ENCODE data around the gene SLC8A1. TPM values are rescaled to one million over a fixed set of nuclear protein-coding genes. Genes with fewer than 3 reads are reported as not detected.
A peak's percentile ranks its signal among the peaks of the same experiment; 100 is the strongest.

The SLC8A1 gene
- total RNA-seq, 1 donor from 2014 or later, result 0.13 TPM

DNA sequence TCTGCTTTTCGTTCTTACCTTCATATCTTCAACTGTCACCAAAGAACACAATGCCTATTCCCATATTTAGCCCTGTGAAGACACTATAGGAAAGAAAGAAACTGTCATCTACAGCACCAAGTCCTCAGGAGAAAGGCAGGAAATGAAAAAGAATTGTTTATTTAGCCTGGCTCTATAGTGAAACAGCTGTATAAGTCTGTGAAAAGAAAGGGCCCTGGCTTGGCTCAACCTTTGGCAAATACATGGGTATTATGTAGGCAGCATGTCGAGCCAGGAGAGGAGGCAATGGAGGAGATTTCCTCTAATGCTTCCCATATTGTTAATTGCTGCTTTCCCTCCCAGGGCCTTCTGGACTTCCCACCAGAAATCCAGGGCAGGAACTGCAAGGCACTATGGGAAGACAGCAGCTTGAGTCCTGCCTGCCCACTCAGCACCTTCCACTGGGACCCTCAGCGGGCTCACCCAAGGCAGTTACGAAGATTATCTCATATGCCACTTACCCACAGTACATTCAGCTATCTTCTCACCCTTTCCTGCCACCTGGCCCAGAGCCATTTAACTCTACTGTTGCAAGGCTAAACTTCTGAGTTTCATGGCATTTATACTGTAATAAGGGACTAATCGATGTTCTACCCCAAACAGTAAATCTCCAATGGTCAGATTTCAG, 30.1 kb downstream of the SLC8A1 start:
- DNase-seq (ENCODE audit: low read depth in 2 of 2), result peak in 1 of 2 donors; percentile 37

GRCh38 chr2:40420478-40420877, 31.4 kb downstream of the SLC8A1 start:
- DNase-seq (ENCODE audit: low read depth in 2 of 2), result no peak

GRCh38 chr2:40419364-40419762, 32.5 kb downstream of the SLC8A1 start:
- no peak for DNase-seq (ENCODE audit: low read depth in 2 of 2)

DNA sequence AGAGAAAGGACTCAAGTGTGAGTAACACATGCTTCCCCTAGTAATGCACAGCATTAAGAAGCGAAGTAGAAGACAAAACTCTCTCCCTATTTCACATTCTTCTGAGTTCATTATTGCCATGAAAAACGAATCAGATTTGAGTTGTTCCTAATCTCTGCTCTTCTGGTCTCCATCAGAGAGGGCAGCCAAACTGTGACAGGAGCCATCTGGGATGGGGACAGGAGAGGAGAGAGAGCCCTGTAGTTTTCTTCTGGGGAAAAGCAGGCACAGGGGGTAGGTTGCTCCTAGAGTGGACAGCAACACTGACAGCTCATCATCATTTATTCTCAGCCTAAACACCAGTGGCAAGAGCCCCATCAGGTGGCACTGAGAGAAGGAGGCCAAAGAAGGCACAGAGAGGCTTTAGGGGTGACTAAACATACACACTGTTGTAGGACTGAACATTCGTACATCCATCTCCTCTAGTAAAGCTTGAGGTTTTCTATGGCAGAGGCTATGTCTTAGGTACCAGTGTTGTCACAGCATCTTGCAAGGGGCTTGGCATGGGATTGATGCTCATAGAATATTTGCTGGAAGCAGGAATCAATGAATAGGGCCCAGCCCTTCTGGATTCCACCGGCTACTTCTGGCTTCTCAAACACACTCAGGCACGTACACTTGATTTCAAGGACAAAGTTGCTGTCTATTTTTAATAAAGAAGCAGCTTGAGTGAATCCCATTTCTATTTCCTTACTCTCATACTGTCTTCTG, 33.1 kb downstream of the SLC8A1 start:
- no peak for DNase-seq (ENCODE audit: low read depth in 2 of 2)

DNA sequence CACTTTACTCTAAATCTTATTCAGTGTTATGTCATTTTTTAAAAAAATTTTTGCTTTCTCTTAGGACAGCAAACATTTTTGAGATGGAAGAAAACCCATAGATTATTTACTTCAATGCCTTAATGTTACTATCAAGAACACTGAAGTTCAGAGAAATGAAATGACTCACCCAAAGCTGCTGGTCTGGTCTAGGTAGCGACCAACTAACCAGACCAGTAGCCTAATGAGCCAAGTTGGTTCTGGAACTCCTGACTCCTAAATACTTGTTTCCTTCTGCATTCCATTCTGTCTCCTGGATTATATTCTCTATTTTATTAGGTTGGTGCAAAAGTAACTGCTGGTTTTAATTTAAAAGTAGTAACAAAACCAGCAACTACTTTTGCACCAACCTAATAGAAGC, 35.4 kb downstream of the SLC8A1 start:
- no peak for DNase-seq (ENCODE audit: low read depth in 2 of 2)

DNA sequence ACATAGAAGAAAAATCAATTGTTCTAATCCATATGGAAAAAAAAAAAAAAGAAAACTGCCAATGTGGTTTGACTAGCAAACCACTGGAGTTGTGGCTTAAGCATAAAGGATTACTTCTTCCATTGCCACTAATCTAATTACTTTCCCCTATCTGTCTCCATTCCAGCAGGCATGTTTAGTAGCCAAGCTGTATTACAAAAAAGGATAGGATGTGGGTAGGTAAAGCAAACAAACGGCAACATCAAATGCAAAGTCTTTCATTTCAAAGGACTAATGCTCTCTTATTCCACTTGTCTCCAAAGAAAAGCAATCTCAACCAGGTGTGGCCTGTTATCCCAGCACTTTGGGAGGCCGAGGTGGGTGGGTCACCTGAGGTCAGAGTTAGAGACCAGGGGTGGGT, 36.5 kb downstream of the SLC8A1 start:
- no peak for DNase-seq (ENCODE audit: low read depth in 2 of 2)

GRCh38 chr2:40412456-40412855, 39.4 kb downstream of the SLC8A1 start:
- DNase-seq (ENCODE audit: low read depth in 2 of 2), result no peak

DNA sequence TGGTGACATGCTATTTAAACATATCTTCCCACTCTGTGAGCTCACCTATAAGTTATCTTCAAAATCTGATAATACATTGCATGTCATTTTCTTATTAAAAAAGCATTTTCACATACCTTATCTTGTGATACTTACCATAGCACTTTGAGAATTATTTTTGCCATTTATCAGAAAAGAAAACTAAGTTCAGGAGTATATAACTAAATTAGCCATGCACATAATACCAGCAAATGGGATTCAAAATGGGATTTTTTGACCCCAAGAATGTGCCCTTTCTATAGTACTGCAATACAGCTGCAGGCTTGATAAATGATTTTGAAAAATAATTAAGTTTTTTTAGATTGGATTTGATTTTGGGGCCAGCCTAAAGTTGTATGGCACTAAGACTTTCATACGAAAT, 41.2 kb downstream of the SLC8A1 start:
- no peak for DNase-seq (ENCODE audit: low read depth in 2 of 2)

GRCh38 chr2:40409734-40410133, 42.2 kb downstream of the SLC8A1 start:
- DNase-seq (ENCODE audit: low read depth in 2 of 2), result no peak

DNA sequence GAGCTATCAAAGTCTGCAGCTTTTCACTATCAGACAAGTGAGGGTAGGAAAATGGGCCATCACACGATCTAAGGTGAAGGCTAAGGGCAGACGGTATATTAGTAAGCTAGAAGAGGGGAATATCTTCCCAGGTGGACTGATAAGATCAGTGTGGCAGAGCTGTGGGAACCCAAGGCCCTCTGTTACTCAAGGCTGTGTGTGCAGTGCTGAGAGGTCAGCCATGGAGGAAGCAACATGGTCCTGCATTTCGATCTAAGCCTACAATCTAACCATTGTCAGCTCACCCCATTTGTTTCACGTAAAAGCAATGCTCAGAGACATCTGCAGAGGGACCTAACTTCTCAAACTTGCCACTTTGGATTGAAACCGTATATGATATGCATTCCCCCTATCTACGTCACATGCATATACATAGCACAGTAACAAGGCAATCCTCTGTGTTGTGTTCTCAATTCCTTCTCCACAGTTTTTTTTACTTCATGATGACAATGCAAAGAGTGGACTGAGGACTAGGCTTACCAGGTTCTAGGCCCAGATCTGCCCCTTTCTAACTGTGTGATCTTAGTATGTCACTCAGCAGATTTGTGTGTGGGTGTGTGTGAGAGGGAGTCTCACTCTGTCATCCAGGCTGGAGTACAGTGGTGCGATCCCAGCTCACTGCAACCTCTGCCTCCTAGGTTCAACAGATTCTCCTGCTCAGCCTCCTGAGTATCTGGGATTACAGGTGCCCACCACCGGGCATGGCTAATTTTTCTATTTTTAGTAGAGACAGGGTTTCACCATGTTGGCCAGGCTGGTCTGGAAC, 45.2 kb downstream of the SLC8A1 start:
- no peak for DNase-seq (ENCODE audit: low read depth in 2 of 2)

GRCh38 chr2:40405465-40405864, 46.4 kb downstream of the SLC8A1 start:
- DNase-seq (ENCODE audit: low read depth in 2 of 2), result no peak

- DNase-seq (ENCODE audit: low read depth in 2 of 2), result no peak
Observed at GRCh38 chr2:40404517-40404916, 47.4 kb downstream of the SLC8A1 start.

- no peak for DNase-seq (ENCODE audit: low read depth in 2 of 2)
Observed at GRCh38 chr2:40403233-40403836, 48.6 kb downstream of the SLC8A1 start.

GRCh38 chr2:40401896-40402295, 50.0 kb downstream of the SLC8A1 start:
- DNase-seq (ENCODE audit: low read depth in 2 of 2), result peak in 1 of 2 donors; percentile 60

DNA sequence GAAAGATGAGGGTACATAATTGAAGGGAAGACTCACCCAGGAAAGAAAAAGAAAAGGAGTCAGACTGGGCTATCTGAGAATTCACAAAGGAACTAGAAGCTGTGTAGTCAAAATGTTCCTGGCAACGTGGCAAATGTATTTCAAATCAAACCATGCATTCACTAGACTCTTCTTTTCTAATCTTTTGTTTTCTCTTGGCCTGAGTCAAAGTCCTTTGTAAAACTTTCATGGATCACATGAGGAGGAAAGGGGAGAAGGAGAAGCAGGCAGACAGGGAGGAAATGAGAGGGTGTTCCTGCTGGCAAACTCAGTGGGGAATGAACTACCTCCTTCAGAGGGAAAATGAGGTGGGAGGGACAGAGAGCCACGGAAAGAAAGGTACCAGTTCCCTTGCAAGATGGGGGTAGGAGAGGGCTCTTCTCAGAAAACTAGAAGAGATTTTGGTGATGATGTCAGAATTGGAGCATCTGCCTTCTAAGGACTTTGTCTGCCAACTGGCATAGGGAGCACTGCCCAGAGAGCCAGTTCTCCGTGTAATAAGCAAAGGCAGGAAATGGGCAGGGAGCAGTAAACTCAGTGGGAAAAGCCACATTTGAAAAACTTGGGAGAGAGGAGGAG, 51.4 kb downstream of the SLC8A1 start:
- peak in 1 of 2 donors; percentile 23 for DNase-seq (ENCODE audit: low read depth in 2 of 2)

GRCh38 chr2:40397765-40398164, 54.1 kb downstream of the SLC8A1 start:
- DNase-seq (ENCODE audit: low read depth in 2 of 2), result no peak

DNA sequence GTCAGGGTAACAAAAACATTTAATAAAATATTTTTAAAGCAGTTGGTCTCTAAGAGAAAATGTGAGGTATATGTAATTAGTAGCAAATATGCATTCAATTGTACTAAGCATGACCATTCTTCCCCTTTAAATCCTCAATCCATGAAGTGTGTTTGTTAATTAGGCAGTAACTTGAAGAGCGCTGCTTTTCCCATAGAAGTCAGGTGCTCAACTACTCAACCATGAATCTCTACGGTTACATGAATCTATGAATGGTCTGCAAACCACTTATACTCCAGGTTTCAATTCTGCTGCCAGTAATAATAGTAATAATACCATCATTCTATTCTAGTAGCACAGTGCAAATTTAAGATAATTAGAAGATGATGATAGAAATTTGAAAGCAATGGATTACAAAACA, 55.8 kb downstream of the SLC8A1 start:
- DNase-seq (ENCODE audit: low read depth in 2 of 2), result no peak

DNA sequence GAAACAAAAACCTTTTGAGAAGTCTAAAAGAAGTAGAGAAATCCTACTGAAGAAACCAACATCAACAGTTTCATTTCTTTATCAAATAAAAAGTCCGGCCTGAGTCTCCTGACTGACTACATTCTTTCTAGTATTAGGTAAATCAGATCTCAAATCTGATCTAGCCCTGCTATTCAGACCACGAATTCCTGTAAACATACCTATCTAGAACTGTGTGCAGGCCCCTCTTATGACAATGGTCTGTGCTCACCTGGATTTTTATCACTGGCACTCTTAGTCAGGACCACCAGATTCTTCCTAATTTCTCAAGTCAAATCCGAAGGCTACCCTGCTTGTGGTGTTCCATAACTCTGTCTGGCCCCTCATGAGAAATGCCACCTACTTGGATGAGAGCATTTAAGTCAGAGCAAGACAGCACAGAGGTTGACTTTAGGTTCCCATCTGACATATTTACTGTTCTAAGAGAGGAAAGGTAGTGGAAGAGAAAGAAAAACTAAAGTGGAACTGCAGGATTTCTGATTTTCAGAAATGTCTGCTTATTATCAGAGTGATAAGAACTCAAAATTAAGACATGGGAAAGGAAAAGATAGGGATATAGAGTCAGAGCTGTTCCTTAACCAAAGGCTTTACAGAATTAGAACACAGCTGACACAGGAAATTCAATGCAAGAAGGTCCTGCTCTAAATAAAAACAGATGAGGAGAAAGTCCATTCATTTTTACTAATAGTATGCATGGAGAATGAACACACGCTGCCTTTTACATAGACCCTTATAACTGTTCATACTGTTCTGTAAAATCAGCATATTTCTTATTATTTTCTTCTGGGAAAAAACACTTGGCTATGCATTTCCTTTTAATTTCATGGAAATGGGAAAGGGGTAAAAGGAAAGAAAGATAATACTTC, 56.5 kb downstream of the SLC8A1 start:
- no peak for DNase-seq (ENCODE audit: low read depth in 2 of 2)

DNA sequence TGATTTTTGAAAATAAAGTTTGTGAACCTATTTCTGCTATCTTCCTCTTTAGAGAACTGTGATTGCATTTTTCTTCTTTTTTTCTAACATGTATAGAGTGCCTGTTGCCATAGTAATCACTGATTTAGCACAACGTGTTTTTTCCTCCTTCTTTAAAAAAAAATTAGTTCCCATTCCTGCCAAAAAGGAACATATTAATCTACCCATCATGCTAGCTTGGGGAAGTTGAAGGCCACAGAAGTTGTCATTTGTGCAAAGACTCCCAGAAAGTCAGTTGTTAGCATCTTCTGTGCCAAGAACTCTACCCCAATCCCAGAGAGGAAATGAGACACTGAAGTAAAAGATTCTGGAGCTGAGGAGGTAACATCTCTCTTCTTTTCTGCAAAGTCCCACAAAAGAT, 57.3 kb downstream of the SLC8A1 start:
- DNase-seq (ENCODE audit: low read depth in 2 of 2), result no peak

DNA sequence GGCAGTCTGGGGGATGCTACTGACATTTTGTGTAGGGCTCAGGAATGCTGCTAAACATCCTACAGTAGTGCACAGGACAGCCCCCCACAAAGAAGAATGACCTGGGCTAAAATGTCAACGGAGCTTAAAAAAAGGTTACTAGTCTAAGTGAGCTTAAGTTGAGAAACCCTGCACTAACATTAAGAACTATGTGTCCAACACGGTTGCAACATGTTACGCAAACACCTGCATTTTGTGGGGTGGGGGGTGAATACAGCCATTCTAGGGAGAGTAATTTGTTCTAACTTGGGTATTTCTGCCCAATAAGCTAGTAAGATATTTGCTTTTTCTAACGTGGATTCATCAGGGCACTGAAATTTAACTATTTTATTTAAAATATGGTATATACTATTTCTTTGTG, 57.9 kb downstream of the SLC8A1 start:
- no peak for DNase-seq (ENCODE audit: low read depth in 2 of 2)

DNA sequence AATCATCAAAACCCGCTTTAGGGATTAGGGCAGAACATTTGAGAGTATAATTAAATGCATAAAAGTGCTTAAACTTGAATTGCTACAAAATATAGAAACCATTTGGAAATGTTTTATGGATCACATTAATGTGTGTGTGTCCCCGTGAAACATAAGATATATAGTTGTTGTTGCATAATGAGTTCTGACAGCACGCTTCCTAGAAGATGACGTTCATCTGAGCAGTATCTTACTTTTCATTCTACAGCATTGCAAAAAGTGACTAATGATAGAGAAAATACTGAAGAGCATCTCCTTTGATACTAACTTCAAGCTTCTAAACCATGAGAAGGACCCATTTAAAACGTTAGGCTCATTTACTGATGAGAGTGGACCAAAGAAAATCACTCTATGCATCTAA, 63.7 kb downstream of the SLC8A1 start:
- DNase-seq (ENCODE audit: low read depth in 2 of 2), result no peak

Data from dermis microvascular lymphatic vessel endothelial cell (primary cell).